ENCODE data around the gene DMTF1. TPM values are rescaled to one million over a fixed set of nuclear protein-coding genes. Genes with fewer than 3 reads are reported as not detected.
"Not testable (repeated sequence)": the region's sequence is repeated elsewhere in the genome, so short reads cannot be mapped to it uniquely, and the experiment has no call there.

The DMTF1 gene
- total RNA-seq, 1 experiment from 2014 or later = 179 TPM

DNA sequence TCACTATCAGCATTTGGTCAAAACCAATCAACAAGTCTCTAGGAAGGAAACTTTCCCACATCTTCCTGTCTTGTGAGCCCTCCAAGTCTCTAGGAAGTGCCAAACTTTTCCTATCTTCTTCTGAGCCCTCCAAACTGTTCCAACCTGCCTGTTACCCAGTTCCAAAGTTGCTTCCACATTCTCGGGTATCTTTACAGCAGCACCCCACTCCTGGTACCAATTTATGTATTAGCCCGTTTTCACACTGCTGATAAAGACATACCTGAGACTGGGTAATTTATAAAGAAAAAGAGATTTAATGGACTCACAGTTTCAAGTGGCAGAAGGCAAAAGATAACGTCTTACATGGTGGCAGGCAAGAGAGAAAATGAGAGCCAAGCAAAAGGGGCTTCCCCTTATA lies 53.4 kb downstream of the DMTF1 start:
- H3K9me3 ChIP-seq (ENCODE audit: low read length); DNase-seq; H3K4me1 ChIP-seq (ENCODE audit: low read length); H3K4me2 ChIP-seq (ENCODE audit: low read depth, low read length, poor library complexity, severe bottlenecking); H3K27me3 ChIP-seq (ENCODE audit: low read length); H3K9me2 ChIP-seq (replicated peaks; ENCODE audit: insufficient read depth, low read length); H3K27ac ChIP-seq (ENCODE audit: low read length); H3K4me3 ChIP-seq (ENCODE audit: low read length); H2AFZ ChIP-seq (ENCODE audit: low read length); H3K9ac ChIP-seq (ENCODE audit: low read length): not testable (repeated sequence)
- H4K20me1 ChIP-seq (ENCODE audit: insufficient read depth, low read depth, low read length) = peaks cover 20% of the 10 kb centered on the region
- peaks cover 99% of the 10 kb centered on the region for H3K79me2 ChIP-seq (ENCODE audit: low read length)
- H3K36me3 ChIP-seq (ENCODE audit: insufficient read depth, low read length) = peaks cover 70% of the 10 kb centered on the region

DNA sequence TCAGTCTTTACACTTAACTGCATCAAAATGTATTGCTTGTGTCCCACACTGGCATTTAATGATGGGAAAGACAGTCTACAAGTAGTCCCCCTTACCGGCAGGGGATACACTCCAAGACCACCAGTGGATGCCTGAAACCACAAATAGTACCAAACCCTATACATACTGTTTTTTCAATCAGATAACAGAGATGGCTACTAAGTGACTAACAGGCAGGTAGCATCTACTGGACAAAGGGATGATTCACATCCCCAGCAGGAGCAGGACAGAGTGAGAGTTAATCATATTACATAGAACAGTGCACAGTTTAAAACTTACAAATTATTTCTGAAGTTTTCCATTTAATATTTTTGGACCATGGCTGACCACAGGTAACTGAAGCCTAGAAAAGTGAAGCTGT lies 54.1 kb downstream of the DMTF1 start:
- peaks cover 25% of the 10 kb centered on the region for H4K20me1 ChIP-seq (ENCODE audit: insufficient read depth, low read depth, low read length)
- H3K9me2 ChIP-seq (replicated peaks; ENCODE audit: insufficient read depth, low read length) = no peaks in the 10 kb centered on the region
- peaks cover 99% of the 10 kb centered on the region for H3K79me2 ChIP-seq (ENCODE audit: low read length)
- H3K9me3 ChIP-seq (ENCODE audit: low read length) = peaks cover 3% of the 10 kb centered on the region; the same call in 1 of the 2 replicates
- no peak overlapping the region for H3K27ac ChIP-seq (ENCODE audit: low read length)
- no peak overlapping the region for H2AFZ ChIP-seq (ENCODE audit: low read length)
- H3K27me3 ChIP-seq (ENCODE audit: low read length) = no peaks in the 10 kb centered on the region
- H3K9ac ChIP-seq (ENCODE audit: low read length) = no peak overlapping the region
- H3K4me2 ChIP-seq (ENCODE audit: low read depth, low read length, poor library complexity, severe bottlenecking) = no peak overlapping the region
- H3K36me3 ChIP-seq (ENCODE audit: insufficient read depth, low read length) = peaks cover 74% of the 10 kb centered on the region
- no peaks in the 10 kb centered on the region; the same call in 1 of the 2 replicates for H3K4me1 ChIP-seq (ENCODE audit: low read length)
- no peak for DNase-seq
- no peak overlapping the region for H3K4me3 ChIP-seq (ENCODE audit: low read length)

DNA sequence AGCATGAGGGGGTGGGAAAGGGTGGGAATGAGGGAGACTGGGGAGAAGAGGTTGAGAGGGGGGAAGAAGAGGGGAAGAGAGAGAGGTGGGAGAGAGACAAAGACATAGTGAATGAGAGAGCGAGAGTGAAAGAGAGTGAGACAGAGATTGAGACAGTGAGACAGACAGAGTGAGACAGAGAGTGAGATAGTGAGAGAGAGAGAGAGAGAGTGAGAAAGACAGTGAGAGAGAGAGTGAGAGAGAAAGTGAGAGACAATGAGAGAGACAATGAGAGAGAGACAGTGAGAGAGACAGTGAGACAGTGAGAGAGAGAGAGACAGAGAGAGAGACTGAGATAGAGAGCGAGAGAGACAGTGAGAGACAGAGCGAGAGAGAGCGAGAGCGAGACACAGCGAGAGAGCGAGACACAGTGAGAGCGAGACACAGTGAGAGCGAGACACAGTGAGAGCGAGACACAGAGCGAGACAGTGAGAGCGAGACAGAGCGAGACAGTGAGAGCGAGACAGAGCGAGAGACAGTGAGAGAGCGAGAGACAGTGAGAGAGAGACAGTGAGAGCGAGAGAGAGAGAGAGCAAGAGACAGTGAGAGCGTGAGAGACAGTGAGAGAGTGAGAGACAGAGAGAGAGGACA lies 57.2 kb downstream of the DMTF1 start:
- Histone ChIP-seq H3K9me3 (ENCODE audit: low read length) (peaks cover 3% of the 10 kb centered on the region; the same call in 1 of the 2 replicates), H3K4me1 (ENCODE audit: low read length) (peaks cover 28% of the 10 kb centered on the region), H3K9ac (ENCODE audit: low read length) (no peak overlapping the region), H2AFZ (ENCODE audit: low read length) (no peak overlapping the region), H3K9me2 (replicated peaks; ENCODE audit: insufficient read depth, low read length) (no peaks in the 10 kb centered on the region), H4K20me1 (ENCODE audit: insufficient read depth, low read depth, low read length) (peaks cover 41% of the 10 kb centered on the region), H3K27ac (ENCODE audit: low read length) (no peak overlapping the region), H3K4me3 (ENCODE audit: low read length) (no peak overlapping the region), H3K4me2 (ENCODE audit: low read depth, low read length, poor library complexity, severe bottlenecking) (no peak overlapping the region), H3K79me2 (ENCODE audit: low read length) (peaks cover 99% of the 10 kb centered on the region), H3K36me3 (ENCODE audit: insufficient read depth, low read length) (peaks cover 62% of the 10 kb centered on the region), H3K27me3 (ENCODE audit: low read length) (no peaks in the 10 kb centered on the region)
- no peak for DNase-seq

DNA sequence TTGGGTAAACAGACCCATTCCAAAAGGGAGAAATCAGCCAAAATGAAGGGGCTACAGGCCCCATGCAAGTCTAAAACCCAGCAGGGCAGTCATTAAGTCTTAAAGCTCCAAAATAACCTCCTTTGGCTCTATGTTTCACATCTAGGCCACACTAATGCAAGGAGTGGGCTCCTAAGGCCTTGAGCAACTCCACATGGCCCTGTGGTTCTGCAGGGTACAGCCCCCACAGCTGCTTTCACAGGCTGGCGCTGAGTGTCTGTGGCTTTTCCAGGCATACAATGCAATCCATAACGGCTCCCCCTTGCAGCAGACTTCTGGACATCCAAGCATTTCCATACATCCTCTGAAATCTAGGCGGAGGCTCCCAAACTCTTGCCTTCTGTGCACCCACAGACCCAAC lies 58.3 kb downstream of the DMTF1 start:
- H3K9me3 ChIP-seq (ENCODE audit: low read length) = peaks cover 3% of the 10 kb centered on the region; the same call in 1 of the 2 replicates
- peaks cover 99% of the 10 kb centered on the region for H3K79me2 ChIP-seq (ENCODE audit: low read length)
- H2AFZ ChIP-seq (ENCODE audit: low read length) = no peak overlapping the region
- no peaks in the 10 kb centered on the region for H3K27me3 ChIP-seq (ENCODE audit: low read length)
- H3K27ac ChIP-seq (ENCODE audit: low read length) = no peak overlapping the region
- DNase-seq = no peak
- no peak overlapping the region for H3K4me3 ChIP-seq (ENCODE audit: low read length)
- H3K4me2 ChIP-seq (ENCODE audit: low read depth, low read length, poor library complexity, severe bottlenecking) = no peak overlapping the region
- peaks cover 47% of the 10 kb centered on the region for H4K20me1 ChIP-seq (ENCODE audit: insufficient read depth, low read depth, low read length)
- H3K9me2 ChIP-seq (replicated peaks; ENCODE audit: insufficient read depth, low read length) = no peaks in the 10 kb centered on the region
- H3K9ac ChIP-seq (ENCODE audit: low read length) = no peak overlapping the region
- peaks cover 58% of the 10 kb centered on the region for H3K36me3 ChIP-seq (ENCODE audit: insufficient read depth, low read length)
- H3K4me1 ChIP-seq (ENCODE audit: low read length) = peaks cover 39% of the 10 kb centered on the region

DNA sequence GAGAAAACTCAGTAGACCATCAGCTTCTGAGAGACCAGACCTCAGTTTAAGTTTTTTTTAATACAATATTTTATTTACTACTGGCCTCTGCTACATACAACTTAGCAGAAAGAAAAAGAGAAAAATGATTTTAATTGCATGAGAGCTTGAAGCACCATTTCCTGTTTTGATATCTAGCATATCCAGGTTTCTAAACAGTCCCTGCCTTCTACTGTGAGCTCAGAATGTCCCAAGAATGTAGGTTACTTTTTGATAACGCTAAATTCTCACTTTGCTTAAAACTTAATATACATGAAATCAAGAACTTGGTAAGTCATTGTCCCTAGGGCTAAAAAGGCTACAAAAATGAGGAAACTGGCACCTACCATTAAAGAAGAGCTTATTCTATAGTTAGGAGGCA lies 60.2 kb downstream of the DMTF1 start:
- Histone ChIP-seq H3K4me1 (ENCODE audit: low read length) (peaks cover 59% of the 10 kb centered on the region), H3K9me3 (ENCODE audit: low read length) (no peaks in the 10 kb centered on the region), H4K20me1 (ENCODE audit: insufficient read depth, low read depth, low read length) (peaks cover 49% of the 10 kb centered on the region), H3K36me3 (ENCODE audit: insufficient read depth, low read length) (peaks cover 44% of the 10 kb centered on the region), H3K27ac (ENCODE audit: low read length) (peak overlapping the region; percentile 95), H3K4me3 (ENCODE audit: low read length) (peak overlapping the region; percentile 31; the same call in 1 of the 2 replicates), H3K4me2 (ENCODE audit: low read depth, low read length, poor library complexity, severe bottlenecking) (peak overlapping the region; percentile 61), H3K9me2 (replicated peaks; ENCODE audit: insufficient read depth, low read length) (no peaks in the 10 kb centered on the region), H2AFZ (ENCODE audit: low read length) (no peak overlapping the region), H3K9ac (ENCODE audit: low read length) (peak overlapping the region; percentile 28), H3K27me3 (ENCODE audit: low read length) (no peaks in the 10 kb centered on the region), H3K79me2 (ENCODE audit: low read length) (peaks cover 100% of the 10 kb centered on the region)
- peak; percentile 62 for DNase-seq

DNA sequence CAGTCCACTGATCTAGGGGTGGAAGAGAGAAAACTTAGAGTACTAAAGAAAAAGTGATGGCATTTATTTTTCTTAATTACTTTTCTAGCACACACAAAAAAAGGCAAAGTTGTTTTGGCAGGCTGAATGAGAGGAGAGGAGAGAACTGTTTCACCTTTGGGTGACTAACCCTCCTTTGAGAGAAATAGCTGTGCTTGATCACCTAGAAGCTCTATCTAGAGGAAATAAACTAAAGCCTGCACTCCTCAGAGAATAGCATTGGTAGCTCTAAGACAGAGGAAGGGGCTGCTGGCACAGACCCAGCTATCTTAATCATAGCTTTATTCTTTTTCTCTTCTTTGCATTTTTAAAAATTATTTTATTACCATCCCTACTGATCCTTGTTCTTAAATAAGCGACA lies 61.0 kb downstream of the DMTF1 start:
- no peak overlapping the region for H2AFZ ChIP-seq (ENCODE audit: low read length)
- H3K4me1 ChIP-seq (ENCODE audit: low read length) = peaks cover 67% of the 10 kb centered on the region
- H4K20me1 ChIP-seq (ENCODE audit: insufficient read depth, low read depth, low read length) = peaks cover 49% of the 10 kb centered on the region
- H3K27ac ChIP-seq (ENCODE audit: low read length) = peak overlapping the region; percentile 95
- H3K79me2 ChIP-seq (ENCODE audit: low read length) = peaks cover 100% of the 10 kb centered on the region
- H3K4me3 ChIP-seq (ENCODE audit: low read length) = peak overlapping the region; percentile 31; the same call in 1 of the 2 replicates
- no peak for DNase-seq
- H3K27me3 ChIP-seq (ENCODE audit: low read length) = no peaks in the 10 kb centered on the region
- peak overlapping the region; percentile 61 for H3K4me2 ChIP-seq (ENCODE audit: low read depth, low read length, poor library complexity, severe bottlenecking)
- H3K36me3 ChIP-seq (ENCODE audit: insufficient read depth, low read length) = peaks cover 39% of the 10 kb centered on the region
- peak overlapping the region; percentile 28 for H3K9ac ChIP-seq (ENCODE audit: low read length)
- H3K9me3 ChIP-seq (ENCODE audit: low read length) = no peaks in the 10 kb centered on the region
- H3K9me2 ChIP-seq (replicated peaks; ENCODE audit: insufficient read depth, low read length) = no peaks in the 10 kb centered on the region

DNA sequence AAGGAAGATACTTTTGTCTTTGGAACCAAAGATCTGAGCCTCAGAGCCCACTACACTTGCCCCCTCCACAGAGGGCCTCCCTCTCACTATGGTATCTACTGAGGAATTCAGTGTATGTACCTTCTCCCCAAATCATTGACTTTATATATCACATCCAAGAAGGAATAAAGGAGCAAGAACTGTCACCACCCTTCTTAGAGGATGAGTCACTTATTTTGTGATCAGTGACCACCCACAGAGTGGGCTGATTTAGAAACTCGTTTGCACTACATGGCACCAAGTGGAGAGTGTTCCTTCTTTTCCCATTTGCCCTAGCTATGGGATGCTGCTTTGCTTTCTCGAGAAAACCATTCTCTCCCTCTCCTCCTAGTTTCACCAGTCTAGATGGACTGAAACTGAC lies 61.6 kb downstream of the DMTF1 start:
- no peaks in the 10 kb centered on the region for H3K27me3 ChIP-seq (ENCODE audit: low read length)
- peak overlapping the region; percentile 31; the same call in 1 of the 2 replicates for H3K4me3 ChIP-seq (ENCODE audit: low read length)
- H3K27ac ChIP-seq (ENCODE audit: low read length) = peak overlapping the region; percentile 95
- H3K4me2 ChIP-seq (ENCODE audit: low read depth, low read length, poor library complexity, severe bottlenecking) = peak overlapping the region; percentile 61
- no peaks in the 10 kb centered on the region for H3K9me3 ChIP-seq (ENCODE audit: low read length)
- no peak for DNase-seq
- H4K20me1 ChIP-seq (ENCODE audit: insufficient read depth, low read depth, low read length) = peaks cover 43% of the 10 kb centered on the region
- peak overlapping the region; percentile 28 for H3K9ac ChIP-seq (ENCODE audit: low read length)
- H3K36me3 ChIP-seq (ENCODE audit: insufficient read depth, low read length) = peaks cover 33% of the 10 kb centered on the region
- H3K79me2 ChIP-seq (ENCODE audit: low read length) = peaks cover 100% of the 10 kb centered on the region
- H3K9me2 ChIP-seq (replicated peaks; ENCODE audit: insufficient read depth, low read length) = no peaks in the 10 kb centered on the region
- H2AFZ ChIP-seq (ENCODE audit: low read length) = no peak overlapping the region
- H3K4me1 ChIP-seq (ENCODE audit: low read length) = peaks cover 72% of the 10 kb centered on the region

DNA sequence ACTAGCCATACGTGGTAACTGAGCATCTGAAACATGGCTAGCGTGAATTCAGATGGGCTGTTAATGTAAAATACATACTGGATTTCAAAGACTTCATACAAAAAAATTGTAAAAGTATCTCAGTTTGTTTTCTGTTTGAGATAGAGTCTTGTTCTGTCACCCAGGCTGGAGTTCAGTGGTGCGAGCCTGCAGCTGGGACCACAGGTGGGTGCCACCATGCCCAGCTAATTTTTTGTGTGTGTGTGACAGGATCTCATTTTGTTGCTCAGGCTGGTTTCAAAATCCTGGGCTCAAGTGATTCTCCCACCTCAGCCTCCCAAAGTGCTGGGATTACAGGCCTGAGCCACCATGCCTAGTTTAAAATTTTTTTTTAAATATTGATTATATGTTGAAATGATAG lies 62.8 kb downstream of the DMTF1 start:
- H4K20me1 ChIP-seq (ENCODE audit: insufficient read depth, low read depth, low read length) = peaks cover 45% of the 10 kb centered on the region; the same call in 1 of the 2 replicates
- no peaks in the 10 kb centered on the region for H3K9me3 ChIP-seq (ENCODE audit: low read length)
- no peak for DNase-seq
- peak overlapping the region; percentile 95 for H3K27ac ChIP-seq (ENCODE audit: low read length)
- no peaks in the 10 kb centered on the region for H3K27me3 ChIP-seq (ENCODE audit: low read length)
- H3K36me3 ChIP-seq (ENCODE audit: insufficient read depth, low read length) = peaks cover 30% of the 10 kb centered on the region
- H3K4me1 ChIP-seq (ENCODE audit: low read length) = peaks cover 72% of the 10 kb centered on the region
- H3K4me3 ChIP-seq (ENCODE audit: low read length) = no peak overlapping the region; the same call in 1 of the 2 replicates
- no peaks in the 10 kb centered on the region for H3K9me2 ChIP-seq (replicated peaks; ENCODE audit: insufficient read depth, low read length)
- H3K79me2 ChIP-seq (ENCODE audit: low read length) = peaks cover 99% of the 10 kb centered on the region
- H3K9ac ChIP-seq (ENCODE audit: low read length) = peak overlapping the region; percentile 28
- no peak overlapping the region for H2AFZ ChIP-seq (ENCODE audit: low read length)
- H3K4me2 ChIP-seq (ENCODE audit: low read depth, low read length, poor library complexity, severe bottlenecking) = peak overlapping the region; percentile 61
